Testis (tissue), 2 donors: ENCODE data around the gene CDK14.

Source experiments
- CTCF ChIP-seq, 3 experiments: fragments of 450-650 bp in 2 of 3; fragments of 200-600 bp in 1 of 3; sonication (generic) in 1 of 3; IDR thresholded peaks; one replicate each; pipeline ENCODE4 v1.5.1; 2016 to 2019; ENCODE audit warnings: antibody characterized with exemption in 3 of 3, mild to moderate bottlenecking in 2 of 3, moderate library complexity in 1 of 3
- POLR2A ChIP-seq: fragments of 450-650 bp; IDR thresholded peaks from one replicate; pipeline ENCODE4 v1.6.1; 2017; ENCODE audit warnings: antibody characterized with exemption, mild to moderate bottlenecking, moderate library complexity

GRCh38 chr7:90613088-90613498 is 17.0 kb downstream of the CDK14 start:
- TF ChIP-seq CTCF (IDR thresholded peaks at IDR 0.05) (no peak), POLR2A (no peak)
